Tibial artery (tissue), 4 donors: ENCODE results near the gene SLC5A2.

Experiments
- DNase-seq, 2 donors: peaks; one replicate each; pipeline ENCODE4 v3.0.0-alpha.2; 2019
- H3K27ac ChIP-seq, 2 donors: fragments of 200-600 bp; sonication (generic) in 1 of 2; 1 replicate in 1 of 2; 2 replicates in 1 of 2; pipeline ENCODE4 v1.5.1; 2018 to 2019; ENCODE audit warnings: mild to moderate bottlenecking in 1 of 2
- H3K27me3 ChIP-seq, 2 donors: fragments of 200-600 bp; sonication (generic) in 1 of 2; one replicate each; pipeline versions ENCODE4 v1.5.1 to v1.6.0; 2016 to 2019
- H3K36me3 ChIP-seq, 3 donors: fragments of 200-600 bp; sonication (generic) in 2 of 3; one replicate each; pipeline ENCODE4 v1.5.1; 2016 to 2019; ENCODE audit warnings: mild to moderate bottlenecking in 2 of 3
- H3K4me1 ChIP-seq, 4 donors: fragments of 200-600 bp; sonication (generic) in 2 of 4; 1 replicate in 3 of 4; 2 replicates in 1 of 4; pipeline ENCODE4 v1.5.1; 2016 to 2019
- H3K4me3 ChIP-seq, 2 donors: fragments of 200-600 bp; sonication (generic) in 1 of 2; 1 replicate in 1 of 2; 2 replicates in 1 of 2; pipeline ENCODE4 v1.5.1; 2018 to 2019; ENCODE audit warnings: mild to moderate bottlenecking in 2 of 2
- H3K9me3 ChIP-seq, 3 donors: fragments of 200-600 bp; sonication (generic) in 1 of 3; one replicate each; pipeline ENCODE4 v1.5.1; 2016 to 2019
- CTCF ChIP-seq, 2 experiments: fragments of 200-600 bp in 1 of 2; fragments of 450-650 bp in 1 of 2; IDR thresholded peaks; one replicate each; pipeline ENCODE4 v1.5.1; 2017 to 2019; ENCODE audit warnings: antibody characterized with exemption in 2 of 2, mild to moderate bottlenecking in 1 of 2, moderate library complexity in 1 of 2
- intact Hi-C: fragments of 100-400 bp; cut with DNase I; formaldehyde crosslinking; loops from one replicate; pipeline ENCODE4 v1.15.0; 2023; ENCODE audit warnings: low total_unique reads

The SLC5A2 gene

GRCh38 chr16:31451681-31452351 lies 31.1 kb upstream of the SLC5A2 start:
- peaks cover 5 to 53% (median 50%) of the 10 kb centered on the region in 4 donors for H3K4me1 ChIP-seq
- TF ChIP-seq CTCF (IDR thresholded peaks at IDR 0.05), result peak; percentile 50 to 51
- H3K9me3 ChIP-seq, result no peaks in the 10 kb centered on the region
- intact Hi-C loops, result loop anchor here (10.0 kb wide), 1 partner anchor 423 kb away; the partner anchor contains the start of gene ZNF267
- peaks cover 0 to 10% (median 0%) of the 10 kb centered on the region in 3 donors for H3K36me3 ChIP-seq
- H3K27me3 ChIP-seq, result no peaks in the 10 kb centered on the region
- peak; percentile 34 to 69 for DNase-seq
- H3K27ac ChIP-seq, result peak overlapping the region; percentile 66 to 80
- H3K4me3 ChIP-seq, result no peak overlapping the region

- Histone ChIP-seq H3K4me3 (peak overlapping the region in 1 of 2 donors; percentile 11), H3K4me1 (peaks cover 5 to 62% (median 59%) of the 10 kb centered on the region in 4 donors), H3K27me3 (no peaks in the 10 kb centered on the region), H3K27ac (peak overlapping the region; percentile 66 to 80), H3K9me3 (no peaks in the 10 kb centered on the region), H3K36me3 (peaks cover 0 to 10% (median 0%) of the 10 kb centered on the region in 3 donors)
- DNase-seq, result peak; percentile 23 to 40
- intact Hi-C loops, result loop anchor here (10.0 kb wide), 1 partner anchor 422 kb away; the partner anchor contains the start of gene ZNF267
- no peak for TF ChIP-seq CTCF (IDR thresholded peaks at IDR 0.05)
Observed at GRCh38 chr16:31452631-31453106, 30.3 kb upstream of the SLC5A2 start.

GRCh38 chr16:31453255-31454204 lies 29.4 kb upstream of the SLC5A2 start:
- Histone ChIP-seq H3K4me3 (peak overlapping the region in 1 of 2 donors; percentile 11), H3K4me1 (peaks cover 5 to 70% (median 64%) of the 10 kb centered on the region in 4 donors), H3K27me3 (no peaks in the 10 kb centered on the region), H3K27ac (peak overlapping the region; percentile 66 to 80), H3K9me3 (no peaks in the 10 kb centered on the region), H3K36me3 (peaks cover 0 to 10% (median 0%) of the 10 kb centered on the region in 3 donors)
- no peak for TF ChIP-seq CTCF (IDR thresholded peaks at IDR 0.05)
- intact Hi-C loops, result loop anchor here (10.0 kb wide), 1 partner anchor 421 kb away; the partner anchor contains the start of gene ZNF267
- peak; percentile 68 to 75 for DNase-seq

GRCh38 chr16:31455601-31456314 lies 27.2 kb upstream of the SLC5A2 start:
- H3K4me1 ChIP-seq, result peaks cover 5 to 76% (median 72%) of the 10 kb centered on the region in 4 donors
- H3K36me3 ChIP-seq, result peaks cover 0 to 10% (median 0%) of the 10 kb centered on the region in 3 donors
- TF ChIP-seq CTCF (IDR thresholded peaks at IDR 0.05), result no peak
- DNase-seq, result peak; percentile 20 to 54
- no peaks in the 10 kb centered on the region for H3K9me3 ChIP-seq
- intact Hi-C loops, result loop anchor here (10.0 kb wide), 1 partner anchor 419 kb away; the partner anchor contains the start of gene ZNF267
- no peaks in the 10 kb centered on the region for H3K27me3 ChIP-seq
- peak overlapping the region; percentile 6 to 15 for H3K27ac ChIP-seq
- H3K4me3 ChIP-seq, result no peak overlapping the region

- intact Hi-C loops, result loop anchor here (10.0 kb wide), 1 partner anchor 418 kb away; the partner anchor contains the start of gene ZNF267
- peak; percentile 11 to 48 for DNase-seq
Observed at GRCh38 chr16:31456988-31457360, 25.9 kb upstream of the SLC5A2 start.

More at GRCh38 chr16:31456988-31457360, 25.9 kb upstream of the SLC5A2 start:
- TF ChIP-seq CTCF (IDR thresholded peaks at IDR 0.05), result no peak
- Histone ChIP-seq H3K27me3 (no peaks in the 10 kb centered on the region), H3K36me3 (peaks cover 0 to 15% (median under 1%) of the 10 kb centered on the region in 3 donors), H3K4me3 (peak overlapping the region in 1 of 2 donors; percentile 66), H3K27ac (peak overlapping the region in 1 of 2 donors; percentile 98), H3K4me1 (peaks cover 5 to 74% (median 71%) of the 10 kb centered on the region in 4 donors), H3K9me3 (no peaks in the 10 kb centered on the region)
